ENCODE results near the gene DYRK4. TPM values are rescaled to one million over a fixed set of nuclear protein-coding genes. Genes with fewer than 3 reads are reported as not detected.

Gene DYRK4
- total and polyA plus RNA-seq, 2 of the 4 experiments (the other 2 are of a cell fraction), result 44.6 to 71.6 TPM

GRCh38 chr12:4556735-4557530, 5.1 kb upstream of the DYRK4 start:
- 100% methylated on average over 1 of the region's 2 CpGs; no CpG with 5 or more reads in 1 of the 2 experiments for WGBS, 2 experiments (ENCODE audit: extremely low coverage in 2 of 2, insufficient read length in 1 of 2)
- no peaks in the 10 kb centered on the region; a peak in 1 of 4 replicates for H3K79me1 ChIP-seq (ENCODE audit: low read depth in 1 of 2, low read length in 2 of 2)
- no peak overlapping the region for H4K8ac ChIP-seq (ENCODE audit: low read depth in 2 of 2, low read length in 2 of 2)
- DNase-seq (no peak), ATAC-seq (ENCODE audit: low read depth) (no peak)
- no peak overlapping the region for H2AK9ac ChIP-seq (replicated peaks; ENCODE audit: low read depth, low read length, poor library complexity)
- no peak overlapping the region for H2AK5ac ChIP-seq (ENCODE audit: low read depth, low read length)
- no peaks in the 10 kb centered on the region for H3K9me3 ChIP-seq (ENCODE audit: control insufficient read depth, insufficient read depth, low read length)
- no peak overlapping the region for H3K18ac ChIP-seq (ENCODE audit: low read depth, low read length)
- H3K27ac ChIP-seq (ENCODE audit: insufficient read depth, low read length), result no peak overlapping the region
- no TSS peak for BruUV-seq (replicated peaks)
- ChIA-PET POLR2A (ENCODE audit: unreplicated experiment) (no interaction called here), CTCF (no interaction called here)
- no peak overlapping the region for H4K91ac ChIP-seq (ENCODE audit: insufficient read depth, low read depth, low read length)
- H2AFZ ChIP-seq (replicated peaks; ENCODE audit: low read length, poor library complexity), result no peak overlapping the region
- in situ Hi-C loops (cut with MboI; ENCODE audit: low sequenced_read_pairs), result no loop called here
- no peak overlapping the region for H2BK120ac ChIP-seq (ENCODE audit: low read depth, low read length)
- intact Hi-C loops (cut with micrococcal nuclease), result no loop called here
- H3K9ac ChIP-seq (ENCODE audit: low read depth, low read length), result no peak overlapping the region
- no peak overlapping the region for H3K56ac ChIP-seq (ENCODE audit: extremely low read depth, insufficient read depth, low read length)
- no peak overlapping the region for H4K5ac ChIP-seq (ENCODE audit: low read depth, low read length)
- no peak overlapping the region for H2BK20ac ChIP-seq (ENCODE audit: low read depth, low read length)
- H2BK15ac ChIP-seq (ENCODE audit: low read depth, low read length), result no peak overlapping the region
- H3K9me1 ChIP-seq (ENCODE audit: insufficient read depth, low read length), result no peaks in the 10 kb centered on the region
- H3K4me2 ChIP-seq (ENCODE audit: low read depth, low read length), result no peak overlapping the region
- no peak overlapping the region for H3K23ac ChIP-seq (ENCODE audit: low read depth, low read length)
- H3K4me3 ChIP-seq (ENCODE audit: insufficient read depth, low read depth, low read length), result no peak overlapping the region
- no peak overlapping the region for H3K14ac ChIP-seq (replicated peaks; ENCODE audit: low read depth, low read length)
- no peaks in the 10 kb centered on the region for H4K20me1 ChIP-seq (ENCODE audit: insufficient read depth, low read length)
- no peaks in the 10 kb centered on the region for H3K4me1 ChIP-seq (ENCODE audit: control insufficient read depth, insufficient read depth, low read length)
- H3K27me3 ChIP-seq (ENCODE audit: control insufficient read depth, insufficient read depth, low read length), result no peaks in the 10 kb centered on the region
- H3K4ac ChIP-seq (ENCODE audit: low read depth, low read length), result no peak overlapping the region
- dilution Hi-C loops (cut with HindIII; ENCODE audit: low sequenced_read_pairs, unreplicated experiment), result no loop called here
- peaks cover 4% of the 10 kb centered on the region; the same call in 1 of the 2 replicates for H3K36me3 ChIP-seq (ENCODE audit: control insufficient read depth, insufficient read depth, low read length)
- TF ChIP-seq CEBPB (IDR thresholded peaks at IDR 0.05; ENCODE audit: low read depth, low read length) (no peak), MAFK (IDR thresholded peaks at IDR 0.05; ENCODE audit: low read depth, low read length) (no peak), POLR2A (IDR thresholded peaks at IDR 0.05; ENCODE audit: low read depth, low read length) (no peak), RCOR1 (IDR thresholded peaks at IDR 0.05; ENCODE audit: insufficient replicate concordance, low read length) (no peak), FOS (IDR thresholded peaks at IDR 0.05; ENCODE audit: low read depth, low read length) (no peak), CHD1 (IDR thresholded peaks at IDR 0.05; ENCODE audit: low read depth, low read length) (no peak)
- H2BK5ac ChIP-seq (ENCODE audit: low read depth, low read length, poor library complexity, severe bottlenecking), result no peak overlapping the region

All from IMR-90 (cell line).